IMR-90 (cell line): ENCODE data around the gene STAC. TPM values are rescaled to one million over a fixed set of nuclear protein-coding genes. Genes with fewer than 3 reads are reported as not detected.

Experiments
- ATAC-seq: fragments of 200-7000 bp; cut with Tn5 transposase; 2 replicates; pipeline ENCODE4 v1.9.1; 2020; ENCODE audit warnings: low read depth, mild to moderate bottlenecking, moderate library complexity
- BruUV-seq: library from RNA; stranded (reverse); fragments of 400-500 nt; replicated peaks from 2 replicates; lab custom pipeline; 2021; lab: Mats Ljungman, UMichigan
- CTCF ChIA-PET: fragments of 300-600 bp; formaldehyde crosslinking; extraction: SDS; loops from one replicate; lab custom pipeline; 2021; ENCODE audit warnings: antibody characterized with exemption; lab: Yijun Ruan, JAX
- POLR2A ChIA-PET: fragments of 300-600 bp; sonication (Branson Sonifier 250); formaldehyde crosslinking; loops from one replicate; lab custom pipeline; 2022; ENCODE audit warnings: antibody characterized with exemption; ENCODE audit not compliant: unreplicated experiment; lab: Charles Lee
- DNase-seq: peaks from one replicate; pipeline ENCODE4 v3.0.0; 2013
- H2AFZ ChIP-seq: replicated peaks from 2 replicates; pipeline ENCODE3; 2013; ENCODE audit warnings: low read length, mild to moderate bottlenecking; ENCODE audit not compliant: poor library complexity
- H2AK5ac ChIP-seq: 2 replicates; pipeline ENCODE4 v1.6.1; 2013; ENCODE audit warnings: low read depth, low read length, inconsistent platforms
- H2AK9ac ChIP-seq: replicated peaks from 2 replicates; pipeline ENCODE3; 2013; ENCODE audit warnings: mild to moderate bottlenecking, low read depth, low read length, moderate library complexity; ENCODE audit not compliant: poor library complexity
- H2BK120ac ChIP-seq: 2 replicates; pipeline ENCODE4 v1.6.1; 2013; ENCODE audit warnings: low read depth, low read length, inconsistent platforms
- H2BK15ac ChIP-seq: 3 replicates; pipeline ENCODE4 v1.6.1; 2013; ENCODE audit warnings: low read depth, low read length, inconsistent platforms
- H2BK20ac ChIP-seq: 2 replicates; pipeline ENCODE4 v1.6.1; 2013; ENCODE audit warnings: low read depth, mild to moderate bottlenecking, inconsistent platforms, low read length, moderate library complexity
- H2BK5ac ChIP-seq: 2 replicates; pipeline ENCODE4 v1.6.1; 2013; ENCODE audit warnings: mild to moderate bottlenecking, low read depth, low read length, inconsistent platforms; ENCODE audit not compliant: poor library complexity, severe bottlenecking
- H3K14ac ChIP-seq: replicated peaks from 2 replicates; pipeline ENCODE4 v1.6.1; 2013; ENCODE audit warnings: low read depth, low read length, inconsistent platforms
- H3K18ac ChIP-seq: 2 replicates; pipeline ENCODE4 v1.6.1; 2013; ENCODE audit warnings: low read depth, low read length, control low read depth
- H3K23ac ChIP-seq: 2 replicates; pipeline ENCODE4 v1.6.1; 2013; ENCODE audit warnings: low read depth, low read length, inconsistent platforms
- H3K27ac ChIP-seq: 2 replicates; pipeline ENCODE4 v1.5.1; 2013; ENCODE audit warnings: mild to moderate bottlenecking, control low read depth, low read length; ENCODE audit not compliant: insufficient read depth
- H3K27me3 ChIP-seq: 2 replicates; pipeline ENCODE4 v1.6.1; 2013; ENCODE audit warnings: low read length; ENCODE audit not compliant: control insufficient read depth, insufficient read depth
- H3K36me3 ChIP-seq: 2 replicates; pipeline ENCODE4 v1.6.1; 2013; ENCODE audit warnings: low read length, mixed read lengths; ENCODE audit not compliant: control insufficient read depth, insufficient read depth
- H3K4ac ChIP-seq: 2 replicates; pipeline ENCODE4 v1.6.1; 2013; ENCODE audit warnings: low read depth, low read length, inconsistent platforms
- H3K4me1 ChIP-seq: 2 replicates; pipeline ENCODE4 v1.6.1; 2013; ENCODE audit warnings: low read length, mixed read lengths; ENCODE audit not compliant: control insufficient read depth, insufficient read depth
- H3K4me2 ChIP-seq: 2 replicates; pipeline ENCODE4 v1.6.1; 2013; ENCODE audit warnings: low read depth, mild to moderate bottlenecking, control low read depth, low read length, moderate library complexity
- H3K4me3 ChIP-seq: 2 replicates; pipeline ENCODE4 v1.5.1; 2013; ENCODE audit warnings: low read depth, mild to moderate bottlenecking, control low read depth, low read length, moderate library complexity; ENCODE audit not compliant: insufficient read depth
- H3K56ac ChIP-seq: 2 replicates; pipeline ENCODE4 v1.6.1; 2013; ENCODE audit warnings: low read length, inconsistent platforms; ENCODE audit not compliant: insufficient read depth; ENCODE audit errors: extremely low read depth
- H3K79me1 ChIP-seq, 2 experiments: 2 replicates each; pipeline ENCODE4 v1.6.1; 2013; ENCODE audit warnings: low read length in 2 of 2, inconsistent platforms in 1 of 2, low read depth in 1 of 2
- H3K9ac ChIP-seq: 2 replicates; pipeline ENCODE4 v1.6.1; 2013; ENCODE audit warnings: low read depth, low read length, control low read depth
- H3K9me1 ChIP-seq: 2 replicates; pipeline ENCODE4 v1.6.1; 2013; ENCODE audit warnings: low read length, inconsistent platforms; ENCODE audit not compliant: insufficient read depth
- H3K9me3 ChIP-seq: 2 replicates; pipeline ENCODE4 v1.6.1; 2013; ENCODE audit warnings: low read length; ENCODE audit not compliant: control insufficient read depth, insufficient read depth
- H4K20me1 ChIP-seq: 2 replicates; pipeline ENCODE4 v1.6.1; 2013; ENCODE audit warnings: low read length, inconsistent platforms; ENCODE audit not compliant: insufficient read depth
- H4K5ac ChIP-seq: 2 replicates; pipeline ENCODE4 v1.6.1; 2013; ENCODE audit warnings: mild to moderate bottlenecking, low read depth, low read length, control low read depth
- H4K8ac ChIP-seq, 2 experiments: 2 replicates each; pipeline ENCODE4 v1.6.1; 2013; ENCODE audit warnings: low read depth in 2 of 2, low read length in 2 of 2, control low read depth in 1 of 2, inconsistent platforms in 1 of 2
- H4K91ac ChIP-seq: 2 replicates; pipeline ENCODE4 v1.6.1; 2013; ENCODE audit warnings: low read depth, low read length, inconsistent platforms; ENCODE audit not compliant: insufficient read depth
- BHLHE40 ChIP-seq: fragments of 150-350 bp; IDR thresholded peaks from 2 replicates; pipeline ENCODE4 v1.6.1; 2016; ENCODE audit warnings: mild to moderate bottlenecking, low read depth, low read length
- CEBPB ChIP-seq: IDR thresholded peaks from 2 replicates; pipeline ENCODE4 v1.6.1; 2012; ENCODE audit warnings: low read depth, low read length, improper control_type of control experiment
- CHD1 ChIP-seq: IDR thresholded peaks from 2 replicates; pipeline ENCODE4 v1.6.1; 2012; ENCODE audit warnings: low read depth, low read length, improper control_type of control experiment
- CTCF ChIP-seq: conservative IDR thresholded peaks from 2 replicates; pipeline ENCODE4 v1.5.1; 2012; ENCODE audit warnings: mild to moderate bottlenecking, low read depth, low read length, improper control_type of control experiment
- FOS ChIP-seq: fragments of 150-350 bp; IDR thresholded peaks from 2 replicates; pipeline ENCODE4 v1.6.1; 2016; ENCODE audit warnings: low read depth, low read length
- MAFK ChIP-seq: IDR thresholded peaks from 2 replicates; pipeline ENCODE4 v1.6.1; 2012; ENCODE audit warnings: low read depth, low read length, improper control_type of control experiment
- MXI1 ChIP-seq: IDR thresholded peaks from 2 replicates; pipeline ENCODE4 v1.6.1; 2012; ENCODE audit warnings: low read depth, mild to moderate bottlenecking, low read length, moderate library complexity, borderline replicate concordance
- NFE2L2 ChIP-seq: fragments of 150-350 bp; IDR thresholded peaks from 2 replicates; pipeline ENCODE4 v1.6.1; 2016; ENCODE audit warnings: low read depth, mild to moderate bottlenecking, low read length
- RAD21 ChIP-seq: IDR thresholded peaks from 2 replicates; pipeline ENCODE4 v1.6.1; 2012; ENCODE audit warnings: low read length, improper control_type of control experiment
- RCOR1 ChIP-seq: IDR thresholded peaks from 2 replicates; pipeline ENCODE4 v1.6.1; 2012; ENCODE audit warnings: mild to moderate bottlenecking, low read length, improper control_type of control experiment; ENCODE audit not compliant: insufficient replicate concordance
- RFX5 ChIP-seq: IDR thresholded peaks from 2 replicates; pipeline ENCODE4 v1.8.0; 2012; ENCODE audit warnings: low read depth, mild to moderate bottlenecking, low read length, moderate library complexity
- SMC3 ChIP-seq: fragments of 150-350 bp; IDR thresholded peaks from 2 replicates; pipeline ENCODE4 v1.6.1; 2016; ENCODE audit warnings: low read depth, mild to moderate bottlenecking, antibody characterized with exemption, low read length, moderate library complexity
- USF2 ChIP-seq: fragments of 150-350 bp; IDR thresholded peaks from 2 replicates; pipeline ENCODE4 v1.6.1; 2017; ENCODE audit warnings: mild to moderate bottlenecking, antibody characterized with exemption, low read length, low read depth
- WGBS, 2 experiments: methylation state at CpG; one replicate each; pipeline versions ENCODE4 v1.1.5 to v1.1.7; 2013; ENCODE audit warnings: missing lambda C conversion rate in 2 of 2; ENCODE audit not compliant: insufficient read length in 1 of 2; ENCODE audit errors: extremely low coverage in 2 of 2; 5-methylcytosine and 5-hydroxymethylcytosine counted together
- dilution Hi-C: fragments of 300-500 bp; cut with HindIII; formaldehyde crosslinking; loops from one replicate; pipeline ENCODE4 v1.14.3; 2018; ENCODE audit warnings: low sequenced_read_pairs; ENCODE audit not compliant: unreplicated experiment
- in situ Hi-C: fragments of 300-500 bp; cut with MboI; formaldehyde crosslinking; loops from 3 replicates; pipeline ENCODE4 v1.14.3; 2019; ENCODE audit warnings: low sequenced_read_pairs, inconsistent platforms, mixed read lengths
- intact Hi-C: fragments of 100-400 bp; cut with micrococcal nuclease; formaldehyde crosslinking; loops from 2 replicates; pipeline ENCODE4 v1.10.0; 2022
- polyA plus RNA-seq, 3 experiments: library from polyadenylated mRNA; depleted of rRNA; stranded (reverse); fragments of >200 nt; gene quantifications; 2 replicates each; pipeline ENCODE4 v1.2.3, GENCODE V29; 2012; ENCODE audit warnings: low replicate concordance in 1 of 3
- total RNA-seq: library from RNA; depleted of rRNA; stranded (reverse); fragments of >200 nt; gene quantifications from 2 replicates; pipeline ENCODE4 v1.2.3, GENCODE V29; 2012
- TF ChIP-seq, protein P1 (sequence below): fragments of 150-350 bp; IDR thresholded peaks from 2 replicates; pipeline ENCODE4 v1.6.1; 2016; ENCODE audit warnings: low read depth, mild to moderate bottlenecking, low read length, moderate library complexity, borderline replicate concordance

The STAC gene
- total and polyA plus RNA-seq, 2 of the 4 experiments (the other 2 are of a cell fraction) = 0.19 to 0.36 TPM

GRCh38 chr3:36364260-36364659 lies 16.0 kb upstream of the STAC start:
- H3K56ac ChIP-seq = no peak overlapping the region
- no peak overlapping the region for H2AK5ac ChIP-seq
- H3K4me3 ChIP-seq = no peak overlapping the region
- H3K9ac ChIP-seq = no peak overlapping the region
- no peaks in the 10 kb centered on the region for H4K20me1 ChIP-seq
- BruUV-seq = no TSS peak
- no peaks in the 10 kb centered on the region; the same call in 1 of the 2 replicates for H3K9me3 ChIP-seq
- no peak overlapping the region for H3K4ac ChIP-seq
- H2BK120ac ChIP-seq = no peak overlapping the region
- H3K4me1 ChIP-seq = no peaks in the 10 kb centered on the region
- H2BK20ac ChIP-seq = no peak overlapping the region
- ChIA-PET POLR2A (no interaction called here), CTCF (no interaction called here)
- TF ChIP-seq RCOR1 (no peak), MXI1 (no peak), MAFK (no peak), BHLHE40 (no peak), CEBPB (no peak), NFE2L2 (no peak), RFX5 (no peak), CHD1 (no peak), CTCF (no peak), USF2 (no peak), FOS (no peak), RAD21 (no peak), SMC3 (no peak)
- TF ChIP-seq, protein P1, sequence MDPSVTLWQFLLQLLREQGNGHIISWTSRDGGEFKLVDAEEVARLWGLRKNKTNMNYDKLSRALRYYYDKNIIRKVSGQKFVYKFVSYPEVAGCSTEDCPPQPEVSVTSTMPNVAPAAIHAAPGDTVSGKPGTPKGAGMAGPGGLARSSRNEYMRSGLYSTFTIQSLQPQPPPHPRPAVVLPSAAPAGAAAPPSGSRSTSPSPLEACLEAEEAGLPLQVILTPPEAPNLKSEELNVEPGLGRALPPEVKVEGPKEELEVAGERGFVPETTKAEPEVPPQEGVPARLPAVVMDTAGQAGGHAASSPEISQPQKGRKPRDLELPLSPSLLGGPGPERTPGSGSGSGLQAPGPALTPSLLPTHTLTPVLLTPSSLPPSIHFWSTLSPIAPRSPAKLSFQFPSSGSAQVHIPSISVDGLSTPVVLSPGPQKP = no peak
- no peaks in the 10 kb centered on the region for H3K36me3 ChIP-seq
- H3K9me1 ChIP-seq = no peaks in the 10 kb centered on the region
- no peak overlapping the region for H3K18ac ChIP-seq
- intact Hi-C loops = no loop called here
- H4K91ac ChIP-seq = no peak overlapping the region
- H4K8ac ChIP-seq = no peak overlapping the region
- no peak overlapping the region for H3K14ac ChIP-seq
- no peak overlapping the region for H3K23ac ChIP-seq
- H2AK9ac ChIP-seq = no peak overlapping the region
- H2BK15ac ChIP-seq = no peak overlapping the region
- H3K79me1 ChIP-seq = no peaks in the 10 kb centered on the region
- WGBS, 2 experiments = no CpG with 5 or more reads among the region's 4 CpGs
- no peak overlapping the region for H4K5ac ChIP-seq
- dilution Hi-C loops = no loop called here
- H2AFZ ChIP-seq = no peak overlapping the region
- in situ Hi-C loops = no loop called here
- no peak overlapping the region for H2BK5ac ChIP-seq
- H3K27me3 ChIP-seq = no peaks in the 10 kb centered on the region
- ATAC-seq (no peak), DNase-seq (no peak)
- H3K27ac ChIP-seq = no peak overlapping the region
- no peak overlapping the region for H3K4me2 ChIP-seq
